ENCODE data around the gene STAC3. TPM values are rescaled to one million over a fixed set of nuclear protein-coding genes. Genes with fewer than 3 reads are reported as not detected.

The STAC3 gene
- total and polyA plus RNA-seq, 10 of the 15 experiments (the other 5 are each of a cell fraction or from before 2014, with no cell fraction given) = 0.49 to 9.9 (median 3.8) TPM

GRCh38 chr12:57258977-57259970 lies 8.3 kb upstream of the STAC3 start (continued):
- TF ChIP-seq SMAD1 (IDR thresholded peaks at IDR 0.05; ENCODE audit: low read depth, partially characterized antibody) (no peak), IKZF1 (conservative IDR thresholded peaks at IDR 0.05) (no peak)

GRCh38 chr12:57255916-57256315 lies 4.9 kb upstream of the STAC3 start:
- Histone ChIP-seq H3K79me2 (ENCODE audit: control insufficient read depth, insufficient read depth, low read length) (no peaks in the 10 kb centered on the region), H3K27me3 (replicated peaks in 1 of 2; ENCODE audit: control insufficient read depth in 2 of 2, insufficient read depth in 2 of 2, low read length in 1 of 2) (no peaks in the 10 kb centered on the region), H3K9me3 (replicated peaks; ENCODE audit: control insufficient read depth, insufficient read depth, low read length) (no peaks in the 10 kb centered on the region), H2AFZ (ENCODE audit: control insufficient read depth, low read depth, low read length) (no peak overlapping the region), H3K4me3 (no peak overlapping the region), H3K9ac (ENCODE audit: control insufficient read depth, insufficient read depth, low read length) (no peak overlapping the region), H3K36me3 (ENCODE audit: control insufficient read depth in 2 of 2, insufficient read depth in 2 of 2, low read length in 1 of 2) (peaks cover 0 to 6% of the 10 kb centered on the region in 2 experiments; a peak in 2 of 4 replicates), H3K4me1 (ENCODE audit: control insufficient read depth, insufficient read depth, low read length) (no peaks in the 10 kb centered on the region), H3K27ac (ENCODE audit: control insufficient read depth, insufficient read depth) (no peak overlapping the region), H3K4me2 (ENCODE audit: control insufficient read depth, insufficient read depth) (no peak overlapping the region), H4K20me1 (ENCODE audit: control insufficient read depth, insufficient read depth) (no peaks in the 10 kb centered on the region)
- 85% methylated on average over 6 of the region's 6 CpGs for WGBS (ENCODE audit: insufficient coverage, insufficient replicate concordance, low lambda C conversion rate, missing lambda C conversion rate)
- POLR2A ChIA-PET = no interaction called here
- BruUV-seq (replicated peaks) = no TSS peak
- ATAC-seq (no peak), DNase-seq (ENCODE audit: low read depth, low spot score) (no peak), FAIRE-seq (no peak)
- SMC1A ChIA-PET (ENCODE audit: uncharacterized antibody, unreplicated experiment) = no interaction called here
- in situ Hi-C loops (cut with MboI) = no loop called here
- RAD21 ChIA-PET (ENCODE audit: unreplicated experiment) = no interaction called here
- intact Hi-C loops (cut with micrococcal nuclease; ENCODE audit: unreplicated experiment) = no loop called here
- CTCF ChIA-PET = no interaction called here
- TF ChIP-seq, protein P1, sequence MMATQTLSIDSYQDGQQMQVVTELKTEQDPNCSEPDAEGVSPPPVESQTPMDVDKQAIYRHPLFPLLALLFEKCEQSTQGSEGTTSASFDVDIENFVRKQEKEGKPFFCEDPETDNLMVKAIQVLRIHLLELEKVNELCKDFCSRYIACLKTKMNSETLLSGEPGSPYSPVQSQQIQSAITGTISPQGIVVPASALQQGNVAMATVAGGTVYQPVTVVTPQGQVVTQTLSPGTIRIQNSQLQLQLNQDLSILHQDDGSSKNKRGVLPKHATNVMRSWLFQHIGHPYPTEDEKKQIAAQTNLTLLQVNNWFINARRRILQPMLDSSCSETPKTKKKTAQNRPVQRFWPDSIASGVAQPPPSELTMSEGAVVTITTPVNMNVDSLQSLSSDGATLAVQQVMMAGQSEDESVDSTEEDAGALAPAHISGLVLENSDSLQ (IDR thresholded peaks at IDR 0.05) = no peak
- TF ChIP-seq ESRRA (IDR thresholded peaks at IDR 0.05; ENCODE audit: low read length) = no peak
- no peak for TF ChIP-seq STAT3 (IDR thresholded peaks at IDR 0.05; ENCODE audit: low read depth, low read length)
- TF ChIP-seq NR2C2 (IDR thresholded peaks at IDR 0.05; ENCODE audit: borderline replicate concordance, control insufficient read depth, insufficient read length, low read depth) = no peak
- no peak for TF ChIP-seq ZBED1 (IDR thresholded peaks at IDR 0.05; ENCODE audit: borderline replicate concordance)
- TF ChIP-seq RUNX3 (IDR thresholded peaks at IDR 0.05; ENCODE audit: low read length) = no peak
- TF ChIP-seq HDAC2 (IDR thresholded peaks at IDR 0.05) = no peak
- TF ChIP-seq, protein P2, sequence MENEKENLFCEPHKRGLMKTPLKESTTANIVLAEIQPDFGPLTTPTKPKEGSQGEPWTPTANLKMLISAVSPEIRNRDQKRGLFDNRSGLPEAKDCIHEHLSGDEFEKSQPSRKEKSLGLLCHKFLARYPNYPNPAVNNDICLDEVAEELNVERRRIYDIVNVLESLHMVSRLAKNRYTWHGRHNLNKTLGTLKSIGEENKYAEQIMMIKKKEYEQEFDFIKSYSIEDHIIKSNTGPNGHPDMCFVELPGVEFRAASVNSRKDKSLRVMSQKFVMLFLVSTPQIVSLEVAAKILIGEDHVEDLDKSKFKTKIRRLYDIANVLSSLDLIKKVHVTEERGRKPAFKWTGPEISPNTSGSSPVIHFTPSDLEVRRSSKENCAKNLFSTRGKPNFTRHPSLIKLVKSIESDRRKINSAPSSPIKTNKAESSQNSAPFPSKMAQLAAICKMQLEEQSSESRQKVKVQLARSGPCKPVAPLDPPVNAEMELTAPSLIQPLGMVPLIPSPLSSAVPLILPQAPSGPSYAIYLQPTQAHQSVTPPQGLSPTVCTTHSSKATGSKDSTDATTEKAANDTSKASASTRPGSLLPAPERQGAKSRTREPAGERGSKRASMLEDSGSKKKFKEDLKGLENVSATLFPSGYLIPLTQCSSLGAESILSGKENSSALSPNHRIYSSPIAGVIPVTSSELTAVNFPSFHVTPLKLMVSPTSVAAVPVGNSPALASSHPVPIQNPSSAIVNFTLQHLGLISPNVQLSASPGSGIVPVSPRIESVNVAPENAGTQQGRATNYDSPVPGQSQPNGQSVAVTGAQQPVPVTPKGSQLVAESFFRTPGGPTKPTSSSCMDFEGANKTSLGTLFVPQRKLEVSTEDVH (IDR thresholded peaks at IDR 0.05; ENCODE audit: low read depth, partially characterized antibody) = no peak
- no peak for TF ChIP-seq SP1 (IDR thresholded peaks at IDR 0.05; ENCODE audit: low read depth, low read length)
- TF ChIP-seq, protein P3, sequence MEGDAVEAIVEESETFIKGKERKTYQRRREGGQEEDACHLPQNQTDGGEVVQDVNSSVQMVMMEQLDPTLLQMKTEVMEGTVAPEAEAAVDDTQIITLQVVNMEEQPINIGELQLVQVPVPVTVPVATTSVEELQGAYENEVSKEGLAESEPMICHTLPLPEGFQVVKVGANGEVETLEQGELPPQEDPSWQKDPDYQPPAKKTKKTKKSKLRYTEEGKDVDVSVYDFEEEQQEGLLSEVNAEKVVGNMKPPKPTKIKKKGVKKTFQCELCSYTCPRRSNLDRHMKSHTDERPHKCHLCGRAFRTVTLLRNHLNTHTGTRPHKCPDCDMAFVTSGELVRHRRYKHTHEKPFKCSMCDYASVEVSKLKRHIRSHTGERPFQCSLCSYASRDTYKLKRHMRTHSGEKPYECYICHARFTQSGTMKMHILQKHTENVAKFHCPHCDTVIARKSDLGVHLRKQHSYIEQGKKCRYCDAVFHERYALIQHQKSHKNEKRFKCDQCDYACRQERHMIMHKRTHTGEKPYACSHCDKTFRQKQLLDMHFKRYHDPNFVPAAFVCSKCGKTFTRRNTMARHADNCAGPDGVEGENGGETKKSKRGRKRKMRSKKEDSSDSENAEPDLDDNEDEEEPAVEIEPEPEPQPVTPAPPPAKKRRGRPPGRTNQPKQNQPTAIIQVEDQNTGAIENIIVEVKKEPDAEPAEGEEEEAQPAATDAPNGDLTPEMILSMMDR (IDR thresholded peaks at IDR 0.05 in 2 of 3, conservative IDR thresholded peaks at IDR 0.05 in 1 of 3; ENCODE audit: control insufficient read depth in 2 of 3, extremely low read depth in 1 of 3, insufficient read depth in 1 of 3, low read depth in 3 of 3, low read length in 3 of 3) = no peak
- no peak for TF ChIP-seq IRF4 (IDR thresholded peaks at IDR 0.05; ENCODE audit: low read depth, low read length)
- TF ChIP-seq CBX3 (IDR thresholded peaks at IDR 0.05; ENCODE audit: borderline replicate concordance, low read depth) = no peak
- no peak for TF ChIP-seq PAX5 (IDR thresholded peaks at IDR 0.05; ENCODE audit: borderline replicate concordance, low read depth, low read length)
- no peak for TF ChIP-seq CHD2 (IDR thresholded peaks at IDR 0.05; ENCODE audit: borderline replicate concordance, low read depth, low read length)
- no peak for TF ChIP-seq CHD1 (IDR thresholded peaks at IDR 0.05; ENCODE audit: low read depth, low read length)
- TF ChIP-seq BRCA1 (IDR thresholded peaks at IDR 0.05; ENCODE audit: low read depth, low read length) = no peak
- no peak for TF ChIP-seq SMAD1 (IDR thresholded peaks at IDR 0.05; ENCODE audit: low read depth, partially characterized antibody)

Measured in GM12878 (cell line).